Mesenteric fat pad (tissue), 1 donor: ENCODE measurements around the gene GCSAM. TPM values are rescaled to one million over a fixed set of nuclear protein-coding genes. Genes with fewer than 3 reads are reported as not detected.
"Not testable (repeated sequence)": the region's sequence is repeated elsewhere in the genome, so short reads cannot be mapped to it uniquely, and the experiment has no call there.

Experiments used
- DNase-seq: peaks from one replicate; pipeline ENCODE4 v3.0.0-alpha.2; 2020; ENCODE audit warnings: low spot score
- microRNA-seq: library from miRNA; unstranded; fragments of <30 nt; microRNA quantifications from one replicate; pipeline ENCODE4 v1.2.0, GENCODE V29; 2020; ENCODE audit warnings: borderline number of aligned reads
- total RNA-seq: library from RNA; stranded (reverse); fragmentation: NEBNext Ultra II Directional; extraction: Animal tissue kit (Norgen Biotek cat#: 25700); gene quantifications from one replicate; pipeline ENCODE4 v1.2.1, GENCODE V29; 2021
- donor health status: DM: yes; HTN: yes; CAD: no.

GCSAM gene
- total RNA-seq, 1 donor from 2014 or later = not detected

- DNase-seq = no peak
These were observed 58.2 kb downstream of the GCSAM start for GRCh38 chr3:112074616-112075497.

- no peak for DNase-seq
These were observed 59.0 kb downstream of the GCSAM start for GRCh38 chr3:112074006-112074405.

- DNase-seq = not testable (repeated sequence)
These were observed 60.5 kb downstream of the GCSAM start for GRCh38 chr3:112072387-112073060.

Small RNA genes lying within 50 kb of the gene (microRNA-seq; reads per million reads assigned to microRNA genes)
- gene MIR567 = not detected

Other genes with a start within 250 kb of the GCSAM start
- gene ABHD10, start 154.2 kb downstream of the GCSAM start, total RNA-seq = 17.6 TPM
- not detected for gene TAGLN3, start 134.3 kb downstream of the GCSAM start, total RNA-seq
- not detected for gene TMPRSS7, start 98.5 kb downstream of the GCSAM start, total RNA-seq
- 3.6 TPM for gene C3orf52, start 46.9 kb downstream of the GCSAM start, total RNA-seq
- gene SLC9C1, start 161.0 kb upstream of the GCSAM start, total RNA-seq = not detected
- gene CD200, start 199.9 kb upstream of the GCSAM start, total RNA-seq = 6.0 TPM